HepG2 (cell line): Measurements from ENCODE around the gene ABHD17C. TPM values are rescaled to one million over a fixed set of nuclear protein-coding genes. Genes with fewer than 3 reads are reported as not detected.

Source experiments
- ELF3 ChIP-seq: IDR thresholded peaks from 2 replicates; pipeline ENCODE4 v1.6.1; 2016; ENCODE audit warnings: missing genetic modification reagents, missing compliant biosample characterization
- HNRNPUL1 ChIP-seq: fragments of 200-400 bp; formaldehyde crosslinking; IDR thresholded peaks from 2 replicates; pipeline ENCODE4 v1.6.1; 2017; ENCODE audit warnings: low read depth, mild to moderate bottlenecking, low read length, moderate library complexity
- KAT2B ChIP-seq: fragments of 150-350 bp; IDR thresholded peaks from 2 replicates; pipeline ENCODE4 v1.6.1; 2014; ENCODE audit warnings: low read depth, low read length, borderline replicate concordance
- ONECUT2 ChIP-seq: sonication (generic); formaldehyde crosslinking; IDR thresholded peaks from 2 replicates; pipeline ENCODE4 v1.4.0; 2020; ENCODE audit warnings: missing genetic modification reagents
- PHF21A ChIP-seq: sonication (generic); formaldehyde crosslinking; IDR thresholded peaks from 2 replicates; pipeline ENCODE4 v1.5.0; 2020; ENCODE audit warnings: mild to moderate bottlenecking, missing genetic modification reagents
- ZBTB7B ChIP-seq: sonication (generic); formaldehyde crosslinking; IDR thresholded peaks from 2 replicates; pipeline ENCODE4 v1.4.0; 2020; ENCODE audit warnings: missing genetic modification reagents
- ZC3H13 ChIP-seq: sonication (generic); formaldehyde crosslinking; IDR thresholded peaks from 2 replicates; pipeline ENCODE4 v1.8.1; 2023; ENCODE audit warnings: mild to moderate bottlenecking, missing genetic modification reagents, moderate library complexity
- ZNF282 ChIP-seq: fragments of 450-650 bp; IDR thresholded peaks from 2 replicates; pipeline ENCODE4 v1.6.1; 2018; ENCODE audit not compliant: partially characterized antibody
- ZNF503 ChIP-seq: sonication (generic); formaldehyde crosslinking; IDR thresholded peaks from 2 replicates; pipeline ENCODE4 v1.4.0; 2020; ENCODE audit warnings: missing genetic modification reagents
- polyA plus RNA-seq, 8 experiments: library from polyadenylated mRNA; depleted of rRNA in 3 of 8; stranded (reverse) in 7 of 8; unstranded in 1 of 8; fragments of >200 nt; fragmentation: Illumina TruSeq in 4 of 8; extraction: Trizol in 4 of 8; gene quantifications; 2 replicates each; pipeline versions ENCODE4 v1.2.1 to v1.2.3, GENCODE V29; 2011 to 2016; ENCODE audit warnings: low read depth in 4 of 8, missing spikeins in 1 of 8, mixed read lengths in 1 of 8; ENCODE audit not compliant: insufficient read depth in 1 of 8
- total RNA-seq, 5 experiments: library from RNA; depleted of rRNA; stranded (reverse); fragments of >200 nt; fragmentation: Illumina TruSeq; extraction: Trizol; gene quantifications; 2 replicates each; pipeline ENCODE4 v1.2.3, GENCODE V29; 2016; ENCODE audit warnings: low read depth in 1 of 5
- TF ChIP-seq, protein P1 (sequence below): sonication (generic); formaldehyde crosslinking; IDR thresholded peaks from 2 replicates; pipeline ENCODE4 v1.4.0; 2020; ENCODE audit warnings: missing genetic modification reagents, borderline replicate concordance
- TF ChIP-seq, protein P2 (sequence below): sonication (generic); formaldehyde crosslinking; IDR thresholded peaks from 2 replicates; pipeline ENCODE4 v1.5.1; 2020; ENCODE audit warnings: missing genetic modification reagents, mild to moderate bottlenecking, borderline replicate concordance
- TF ChIP-seq, protein P3 (sequence below), 2 experiments: sonication (generic) in 1 of 2; formaldehyde crosslinking in 1 of 2; IDR thresholded peaks; 2 replicates each; pipeline versions ENCODE4 v1.6.1 to v1.9.0; 2014 to 2022; ENCODE audit warnings: antibody characterized with exemption in 1 of 2, borderline replicate concordance in 1 of 2, inconsistent platforms in 1 of 2, low read depth in 1 of 2, missing genetic modification reagents in 1 of 2

The ABHD17C gene
- total and polyA plus RNA-seq, 2 of the 13 experiments (the other 11 are each of a cell fraction or from before 2014, with no cell fraction given) = 2.9 to 3.9 TPM

GRCh38 chr15:80745888-80746287, 50.8 kb downstream of the ABHD17C start (continued):
- TF ChIP-seq, protein P1, sequence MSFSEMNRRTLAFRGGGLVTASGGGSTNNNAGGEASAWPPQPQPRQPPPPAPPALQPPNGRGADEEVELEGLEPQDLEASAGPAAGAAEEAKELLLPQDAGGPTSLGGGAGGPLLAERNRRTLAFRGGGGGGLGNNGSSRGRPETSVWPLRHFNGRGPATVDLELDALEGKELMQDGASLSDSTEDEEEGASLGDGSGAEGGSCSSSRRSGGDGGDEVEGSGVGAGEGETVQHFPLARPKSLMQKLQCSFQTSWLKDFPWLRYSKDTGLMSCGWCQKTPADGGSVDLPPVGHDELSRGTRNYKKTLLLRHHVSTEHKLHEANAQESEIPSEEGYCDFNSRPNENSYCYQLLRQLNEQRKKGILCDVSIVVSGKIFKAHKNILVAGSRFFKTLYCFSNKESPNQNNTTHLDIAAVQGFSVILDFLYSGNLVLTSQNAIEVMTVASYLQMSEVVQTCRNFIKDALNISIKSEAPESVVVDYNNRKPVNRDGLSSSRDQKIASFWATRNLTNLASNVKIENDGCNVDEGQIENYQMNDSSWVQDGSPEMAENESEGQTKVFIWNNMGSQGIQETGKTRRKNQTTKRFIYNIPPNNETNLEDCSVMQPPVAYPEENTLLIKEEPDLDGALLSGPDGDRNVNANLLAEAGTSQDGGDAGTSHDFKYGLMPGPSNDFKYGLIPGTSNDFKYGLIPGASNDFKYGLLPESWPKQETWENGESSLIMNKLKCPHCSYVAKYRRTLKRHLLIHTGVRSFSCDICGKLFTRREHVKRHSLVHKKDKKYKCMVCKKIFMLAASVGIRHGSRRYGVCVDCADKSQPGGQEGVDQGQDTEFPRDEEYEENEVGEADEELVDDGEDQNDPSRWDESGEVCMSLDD (CRISPR knock-in tag) = no peak
- TF ChIP-seq ZBTB7B (CRISPR knock-in tag) = no peak
- TF ChIP-seq ELF3 (CRISPR knock-in tag) = no peak
- no peak for TF ChIP-seq KAT2B
- TF ChIP-seq ZNF503 (CRISPR knock-in tag) = no peak
- TF ChIP-seq ONECUT2 (CRISPR knock-in tag) = no peak
- TF ChIP-seq ZNF282 = no peak
- no peak for TF ChIP-seq HNRNPUL1
- TF ChIP-seq, protein P2, sequence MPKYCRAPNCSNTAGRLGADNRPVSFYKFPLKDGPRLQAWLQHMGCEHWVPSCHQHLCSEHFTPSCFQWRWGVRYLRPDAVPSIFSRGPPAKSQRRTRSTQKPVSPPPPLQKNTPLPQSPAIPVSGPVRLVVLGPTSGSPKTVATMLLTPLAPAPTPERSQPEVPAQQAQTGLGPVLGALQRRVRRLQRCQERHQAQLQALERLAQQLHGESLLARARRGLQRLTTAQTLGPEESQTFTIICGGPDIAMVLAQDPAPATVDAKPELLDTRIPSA (CRISPR knock-in tag) = no peak
- TF ChIP-seq, protein P3, sequence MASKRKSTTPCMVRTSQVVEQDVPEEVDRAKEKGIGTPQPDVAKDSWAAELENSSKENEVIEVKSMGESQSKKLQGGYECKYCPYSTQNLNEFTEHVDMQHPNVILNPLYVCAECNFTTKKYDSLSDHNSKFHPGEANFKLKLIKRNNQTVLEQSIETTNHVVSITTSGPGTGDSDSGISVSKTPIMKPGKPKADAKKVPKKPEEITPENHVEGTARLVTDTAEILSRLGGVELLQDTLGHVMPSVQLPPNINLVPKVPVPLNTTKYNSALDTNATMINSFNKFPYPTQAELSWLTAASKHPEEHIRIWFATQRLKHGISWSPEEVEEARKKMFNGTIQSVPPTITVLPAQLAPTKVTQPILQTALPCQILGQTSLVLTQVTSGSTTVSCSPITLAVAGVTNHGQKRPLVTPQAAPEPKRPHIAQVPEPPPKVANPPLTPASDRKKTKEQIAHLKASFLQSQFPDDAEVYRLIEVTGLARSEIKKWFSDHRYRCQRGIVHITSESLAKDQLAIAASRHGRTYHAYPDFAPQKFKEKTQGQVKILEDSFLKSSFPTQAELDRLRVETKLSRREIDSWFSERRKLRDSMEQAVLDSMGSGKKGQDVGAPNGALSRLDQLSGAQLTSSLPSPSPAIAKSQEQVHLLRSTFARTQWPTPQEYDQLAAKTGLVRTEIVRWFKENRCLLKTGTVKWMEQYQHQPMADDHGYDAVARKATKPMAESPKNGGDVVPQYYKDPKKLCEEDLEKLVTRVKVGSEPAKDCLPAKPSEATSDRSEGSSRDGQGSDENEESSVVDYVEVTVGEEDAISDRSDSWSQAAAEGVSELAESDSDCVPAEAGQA (IDR thresholded peaks at IDR 0.05; ENCODE audit: low read depth) = no peak
- TF ChIP-seq, protein P3 (CRISPR knock-in tag; IDR thresholded peaks at IDR 0.05; ENCODE audit: borderline replicate concordance) = no peak
- TF ChIP-seq PHF21A (CRISPR knock-in tag) = no peak
- TF ChIP-seq ZC3H13 = no peak
